HG02678 (cell line): ENCODE results near the gene ATXN10.
"Not testable (repeated sequence)": the region's sequence is repeated elsewhere in the genome, so short reads cannot be mapped to it uniquely, and the experiment has no call there.

Source experiments
- ATAC-seq: cut with Tn5 transposase; IDR thresholded peaks from one replicate; pipeline ENCODE4 v1.9.1; 2021; ENCODE audit warnings: mild to moderate bottlenecking, moderate library complexity; ENCODE audit not compliant: unreplicated experiment

ATXN10 gene

DNA sequence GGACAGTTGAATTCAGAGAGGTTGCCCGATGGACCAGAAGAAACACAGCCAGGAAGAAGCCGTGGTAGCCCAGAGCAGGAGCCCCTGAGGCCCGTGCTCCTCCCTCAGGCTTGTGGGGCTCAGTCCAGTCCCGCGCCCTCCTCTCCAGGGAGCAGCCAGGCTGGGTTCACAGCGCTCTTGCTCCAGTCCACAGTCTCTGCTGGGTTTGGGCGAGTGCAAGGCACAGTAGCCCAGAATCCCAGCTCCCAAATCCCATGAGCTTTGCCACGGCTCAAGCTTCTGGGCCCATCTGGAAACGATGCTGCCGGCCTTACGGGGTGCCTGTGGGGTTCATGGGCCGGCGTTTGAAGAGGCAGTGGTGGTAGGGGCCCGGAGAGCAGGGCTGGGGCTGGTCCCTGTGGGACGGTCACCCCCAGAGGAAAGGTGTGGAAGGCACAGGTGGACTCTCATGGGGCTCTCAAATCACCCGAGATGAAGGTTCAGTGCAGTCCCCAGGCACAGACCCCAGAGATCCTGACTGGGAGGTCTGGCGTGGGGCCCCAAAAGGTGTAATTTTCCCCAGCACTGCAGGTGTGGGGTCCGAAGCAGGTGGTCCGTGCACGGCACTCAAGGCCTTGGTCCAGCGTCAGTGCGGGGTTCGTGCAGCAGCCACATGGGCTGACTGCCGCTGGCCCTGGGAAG lies 30.6 kb upstream of the ATXN10 start:
- ATAC-seq, result no peak

DNA sequence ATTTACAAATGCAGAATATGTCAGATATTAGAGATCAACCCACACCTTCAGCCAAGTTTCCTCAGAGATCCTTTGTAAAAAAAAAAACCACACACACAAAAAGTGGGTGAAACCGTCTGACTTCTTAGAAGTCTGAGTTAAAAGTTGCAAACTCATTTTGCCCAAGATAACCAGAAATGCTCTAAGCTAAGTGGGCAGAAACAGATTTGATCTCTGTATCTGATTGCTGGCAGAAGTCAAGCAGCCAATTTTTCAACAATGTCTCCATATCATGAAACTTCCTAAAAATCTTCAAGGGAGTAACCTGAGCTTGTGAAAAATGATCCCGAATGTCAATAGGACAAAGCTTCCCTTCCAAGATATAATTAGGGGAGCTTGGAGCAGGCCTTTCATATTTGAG lies 28.6 kb upstream of the ATXN10 start:
- ATAC-seq, result no peak

DNA sequence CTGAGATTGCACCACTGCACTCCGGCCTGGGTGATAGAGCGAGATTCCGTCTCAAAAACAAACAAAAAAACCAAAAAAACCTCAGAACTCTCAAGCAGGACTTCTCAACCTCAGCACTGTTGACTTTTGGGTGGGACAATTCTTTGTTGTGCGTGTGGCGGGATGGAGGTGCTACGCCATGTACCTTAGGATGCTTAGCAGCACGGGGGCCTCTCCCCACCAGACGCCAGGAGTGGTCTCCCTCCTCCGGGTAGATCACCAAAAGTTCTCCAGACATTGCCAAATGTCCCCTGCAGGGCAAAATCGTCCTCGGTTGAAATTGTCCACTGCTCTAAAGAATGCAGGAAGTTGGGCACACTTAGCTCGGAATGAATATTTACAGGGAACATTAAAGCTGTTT lies 26.9 kb upstream of the ATXN10 start:
- ATAC-seq, result no peak

DNA sequence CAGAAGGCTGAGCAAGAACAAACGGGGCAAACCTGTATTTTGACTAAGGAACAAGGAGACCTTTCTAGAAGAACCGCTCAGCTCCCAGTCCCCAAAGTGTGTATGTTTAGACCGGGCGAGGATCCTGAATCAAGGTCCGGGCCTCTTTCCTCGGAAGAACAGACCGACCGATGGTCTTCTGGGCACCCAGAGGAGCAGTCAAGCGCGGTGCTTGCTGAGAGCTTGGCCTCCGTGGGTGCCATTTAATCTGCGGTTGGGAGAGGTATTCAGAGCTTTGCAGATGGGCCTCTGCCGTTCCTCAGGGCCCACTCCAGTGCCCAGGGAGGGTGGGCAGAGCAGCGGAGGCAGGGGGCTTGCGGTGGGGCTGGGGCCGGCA lies 26.5 kb upstream of the ATXN10 start:
- no peak for ATAC-seq

DNA sequence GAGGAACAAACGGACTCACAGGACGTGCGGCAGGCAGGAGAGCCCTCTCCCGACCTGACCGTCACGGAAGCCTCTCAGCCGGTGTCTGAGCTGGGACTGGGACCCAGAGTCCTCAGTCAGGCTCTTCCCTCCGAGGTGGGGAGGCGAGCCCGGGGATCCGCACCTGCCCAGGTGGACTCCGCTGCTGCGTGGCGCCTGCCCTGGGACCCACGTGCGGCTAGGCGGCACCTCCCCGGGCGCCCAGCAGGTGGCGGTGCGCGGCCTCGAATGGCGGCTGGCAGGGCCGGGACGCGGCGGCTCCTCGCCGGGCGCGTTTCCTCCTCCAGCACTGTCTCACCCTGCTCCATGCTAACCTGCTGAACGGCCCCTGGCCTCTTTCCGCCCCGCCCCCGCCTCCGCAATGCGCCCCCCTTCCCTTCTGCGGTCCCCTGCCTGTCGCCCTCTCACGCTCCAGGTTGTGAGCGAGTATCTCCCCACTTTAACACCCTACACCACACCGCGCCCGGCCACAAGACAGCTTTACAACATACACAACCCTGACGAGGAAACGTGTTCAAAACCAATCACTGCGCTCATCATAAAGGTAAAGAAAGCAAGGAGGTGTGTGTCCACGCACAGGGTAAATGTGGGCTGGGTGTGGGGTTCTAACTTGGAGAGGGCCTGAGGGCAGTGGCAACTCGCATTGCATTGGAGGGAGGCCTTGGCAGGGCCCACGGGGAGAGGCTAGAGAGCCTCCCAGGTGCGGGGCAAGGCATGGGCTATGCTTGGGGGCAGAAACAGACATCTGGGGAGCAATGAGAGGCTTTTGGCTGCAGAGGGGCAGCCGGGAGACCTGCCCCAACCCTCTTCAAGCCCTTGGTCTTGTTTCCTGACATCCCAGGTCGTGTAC lies 25.9 kb upstream of the ATXN10 start:
- ATAC-seq, result no peak

DNA sequence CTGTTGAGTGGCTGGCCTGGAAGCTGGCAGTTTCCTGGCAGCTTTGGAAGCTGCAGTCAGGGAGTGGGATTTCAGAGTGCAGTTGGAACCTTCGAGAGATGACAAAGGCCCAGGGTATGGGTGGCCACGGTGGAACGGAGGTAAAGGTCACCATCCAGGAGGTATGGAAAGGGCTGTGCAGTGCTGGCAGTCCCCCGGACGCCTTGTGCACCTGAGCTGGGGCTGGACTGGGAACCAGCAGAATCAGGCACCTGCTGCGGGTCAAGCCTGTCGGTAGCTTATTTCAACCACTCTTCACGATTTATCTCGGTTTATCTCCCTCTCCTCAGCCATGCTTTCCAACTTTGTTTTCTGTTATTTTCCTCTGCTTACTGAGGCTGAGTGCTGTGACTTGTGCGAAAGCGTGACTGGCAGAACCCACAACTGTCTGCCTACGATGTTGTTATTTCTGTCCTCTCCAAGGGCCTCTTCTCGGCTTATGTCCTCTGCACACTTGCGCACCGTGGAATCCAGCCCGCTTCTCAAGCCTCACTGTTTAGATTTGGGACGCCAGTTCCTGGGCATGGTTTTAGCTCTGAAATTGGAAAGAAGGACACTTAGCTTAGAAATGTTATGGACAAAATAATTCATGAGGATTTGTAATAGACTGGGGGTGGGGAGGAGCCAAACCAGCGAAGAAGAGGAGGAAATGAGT lies 24.0 kb upstream of the ATXN10 start:
- no peak for ATAC-seq

DNA sequence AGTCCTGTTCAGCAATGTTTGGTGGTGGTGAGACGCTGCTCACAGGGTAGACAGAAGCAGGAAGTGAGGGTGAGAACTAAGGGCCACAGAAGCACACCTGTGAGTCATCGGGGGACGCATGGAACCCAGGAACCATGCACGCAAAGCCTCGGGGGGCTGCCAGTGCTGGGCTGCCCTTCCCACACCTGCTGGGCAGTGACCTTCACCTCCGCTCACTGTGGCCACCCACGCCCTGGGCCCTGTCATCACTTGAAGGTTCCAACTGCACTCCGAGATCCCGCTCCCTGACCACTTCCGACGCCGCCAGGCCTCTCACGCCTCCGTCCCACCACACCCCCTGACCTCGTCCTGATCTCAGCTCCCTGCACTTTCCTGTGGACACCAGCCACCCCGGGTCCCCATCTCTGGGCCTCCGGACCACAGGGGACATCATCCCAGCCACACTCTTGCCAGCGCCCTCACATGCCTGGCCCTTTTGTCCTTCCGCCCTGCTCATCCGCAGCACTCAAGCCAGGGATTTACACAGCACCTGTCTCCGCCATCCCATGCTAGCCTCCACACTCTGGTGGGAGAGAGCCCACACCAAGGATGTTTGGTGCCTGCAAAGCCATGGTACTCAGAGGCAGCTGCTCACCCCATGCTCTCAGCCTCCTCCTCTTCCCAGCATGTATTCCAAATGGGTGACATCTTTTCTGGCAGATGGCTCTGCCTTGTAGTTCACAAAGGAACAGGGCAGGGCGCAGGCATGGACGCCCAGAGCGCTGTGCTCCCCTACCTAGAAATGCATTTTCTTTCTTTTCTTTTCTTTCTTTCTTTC lies 23.1 kb upstream of the ATXN10 start:
- ATAC-seq, result no peak

DNA sequence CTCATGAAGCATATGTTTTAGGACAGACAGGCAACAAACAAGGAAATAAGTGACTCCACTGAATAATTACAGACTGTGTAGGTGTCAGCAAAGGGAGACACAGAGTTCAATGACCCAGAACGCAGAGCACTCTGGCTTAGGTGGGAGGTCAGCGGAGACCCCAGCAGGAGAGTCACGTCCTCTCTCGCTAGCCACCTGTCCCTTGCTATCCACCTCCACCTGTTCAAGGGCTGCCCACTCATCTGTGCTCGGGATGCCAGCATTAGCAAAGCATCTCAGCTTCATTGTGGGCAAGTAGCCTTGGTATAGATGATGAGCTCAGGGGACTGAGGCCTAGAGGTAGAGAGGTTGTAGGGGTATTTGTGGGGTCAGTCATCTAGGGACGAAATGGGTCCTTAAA lies 21.8 kb upstream of the ATXN10 start:
- no peak for ATAC-seq

DNA sequence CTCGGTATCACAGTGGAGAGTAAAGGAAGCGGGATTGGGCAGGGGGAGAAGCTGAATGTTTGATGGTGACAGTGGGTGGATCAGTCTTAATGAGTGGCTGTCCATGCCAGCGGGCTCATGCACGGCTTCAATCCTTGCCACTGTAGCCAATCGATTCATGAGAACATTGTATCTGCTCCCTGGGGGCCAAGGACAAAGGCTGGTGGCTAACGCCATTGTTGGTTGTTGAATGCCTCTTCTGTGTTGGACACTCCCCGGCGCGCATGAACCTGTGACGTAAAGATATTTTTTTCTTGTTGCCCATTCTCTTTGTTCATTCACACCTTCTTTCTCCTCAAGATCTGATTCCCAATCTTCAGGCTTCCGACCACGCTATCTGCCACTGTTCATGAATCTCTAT lies 20.9 kb upstream of the ATXN10 start:
- ATAC-seq, result no peak

DNA sequence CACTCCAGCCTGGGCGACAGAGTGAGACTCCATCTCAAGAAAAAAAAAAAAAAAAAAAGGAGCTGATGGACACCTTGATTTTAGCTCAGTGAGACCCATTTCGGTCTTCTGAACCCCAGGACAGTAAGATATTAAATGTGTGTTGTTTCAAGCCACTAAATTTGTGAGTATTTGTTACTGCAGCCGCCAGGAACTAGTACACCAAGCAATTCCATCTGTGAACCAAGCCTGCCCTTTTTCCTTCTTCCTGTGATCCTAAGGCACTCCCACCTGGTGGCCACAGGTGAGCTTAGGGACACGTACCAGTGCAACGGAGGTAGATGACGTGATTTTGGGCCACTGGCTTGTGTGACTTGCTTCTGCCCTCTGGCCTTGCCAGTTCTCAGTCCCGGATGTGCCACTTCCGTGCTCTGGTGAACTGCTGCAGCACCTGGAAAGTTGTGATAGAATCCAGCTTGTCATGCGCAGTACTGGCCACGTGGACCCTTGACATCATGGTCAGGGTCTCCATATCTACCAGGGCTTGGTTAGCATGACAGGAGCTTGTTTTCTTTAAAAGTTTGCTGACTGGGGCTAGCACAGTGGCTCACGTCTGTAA lies 19.6 kb upstream of the ATXN10 start:
- ATAC-seq, result no peak

DNA sequence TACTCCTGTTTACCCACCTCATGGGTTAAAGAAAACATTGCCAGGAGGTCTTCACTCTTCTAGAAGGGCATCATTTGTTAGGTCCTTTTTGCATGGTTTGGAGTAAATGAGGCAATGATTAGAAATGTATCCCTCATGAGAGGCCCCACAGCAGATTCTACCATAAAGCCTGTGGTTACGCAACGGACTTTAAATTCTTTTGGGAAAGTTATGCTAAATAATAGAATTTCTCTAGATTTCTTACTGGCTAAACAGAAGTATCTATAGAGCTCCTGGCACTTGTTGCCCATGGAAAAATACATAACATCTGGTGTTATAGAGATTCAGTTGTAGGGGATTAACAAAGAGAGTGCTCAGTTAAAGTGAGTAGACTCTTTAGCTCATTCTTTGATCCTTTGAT lies 15.1 kb upstream of the ATXN10 start:
- ATAC-seq, result no peak

DNA sequence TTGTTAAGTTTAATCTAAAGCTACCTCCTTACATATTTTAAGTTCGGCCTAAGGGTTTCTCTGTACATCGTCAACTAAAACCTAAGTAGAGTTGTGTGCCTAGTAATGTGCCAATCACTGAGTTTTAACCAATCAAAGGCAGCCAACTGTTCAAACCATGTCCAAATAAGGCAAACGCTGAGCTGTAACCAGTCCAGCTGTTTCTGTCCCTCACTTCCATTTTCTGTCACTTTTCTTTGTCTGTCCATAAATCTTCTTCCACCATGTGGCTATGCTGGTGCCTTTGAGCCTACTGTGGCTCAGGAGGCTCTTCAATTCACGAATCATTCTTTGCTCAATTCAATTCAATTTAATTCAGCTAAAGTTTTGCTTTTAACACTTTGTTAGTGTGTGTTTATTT lies 13.9 kb upstream of the ATXN10 start:
- no peak for ATAC-seq

DNA sequence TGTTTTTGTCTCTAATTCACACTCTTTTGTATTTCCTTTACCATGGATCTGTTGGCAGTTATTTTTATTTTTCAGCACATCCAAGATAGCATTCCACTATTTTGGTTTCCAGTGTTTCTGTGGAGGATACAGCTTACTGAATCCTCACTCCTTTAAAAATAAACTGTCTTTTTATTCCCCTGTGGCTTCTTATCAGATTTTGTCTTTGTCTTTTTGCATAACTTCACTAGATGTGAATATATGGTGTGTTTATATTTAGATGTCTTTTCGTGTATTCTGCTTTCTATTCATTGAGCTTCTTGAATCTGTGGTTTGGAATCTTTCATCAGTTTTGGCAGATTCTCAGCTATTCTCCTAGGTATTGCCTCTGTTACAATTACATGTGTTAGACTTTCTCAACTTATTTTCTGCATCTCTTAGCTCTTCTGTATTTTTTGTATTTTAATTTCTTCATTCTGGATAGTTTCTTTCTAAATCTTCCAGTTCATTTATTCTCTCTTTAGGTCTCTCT lies 7.4 kb upstream of the ATXN10 start:
- no peak for ATAC-seq

DNA sequence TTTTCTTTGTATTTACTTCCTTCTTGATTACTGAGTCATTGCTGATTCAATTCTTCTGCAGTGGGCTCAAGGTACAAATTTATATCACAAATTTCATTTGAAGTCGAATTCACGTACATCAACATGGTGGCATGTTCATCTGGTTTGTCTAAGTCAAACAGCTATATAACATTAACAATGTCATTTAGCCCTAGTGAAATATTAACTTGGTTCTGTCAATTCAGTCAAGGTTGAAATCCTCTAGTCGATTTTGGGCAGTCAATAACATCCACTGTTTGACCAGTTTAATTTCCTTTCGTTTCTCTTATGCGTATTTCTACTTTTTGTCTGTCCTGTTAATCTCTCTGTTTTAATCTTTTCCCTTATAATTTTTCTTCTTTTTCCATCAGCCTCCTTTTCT lies 4.1 kb upstream of the ATXN10 start:
- no peak for ATAC-seq

DNA sequence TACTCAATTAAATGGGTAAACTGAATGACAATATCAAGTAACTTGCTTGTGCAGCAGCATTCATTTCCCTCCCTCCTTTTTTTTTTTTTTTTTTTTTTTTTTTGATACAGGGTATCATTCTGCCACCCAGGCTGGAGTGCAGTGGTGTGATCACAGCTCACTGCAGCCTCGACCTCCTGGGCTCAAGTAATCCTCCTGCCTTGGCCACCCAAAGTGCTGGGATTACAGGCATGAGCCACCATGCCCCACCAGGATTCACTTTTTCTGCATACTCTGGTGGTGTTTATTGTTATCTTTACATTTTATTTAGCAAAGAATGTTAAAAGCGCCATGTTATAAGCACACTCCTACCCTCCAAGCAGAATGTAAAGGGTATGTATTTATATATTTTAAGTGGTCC lies 1.3 kb upstream of the ATXN10 start:
- ATAC-seq, result not testable (repeated sequence)

DNA sequence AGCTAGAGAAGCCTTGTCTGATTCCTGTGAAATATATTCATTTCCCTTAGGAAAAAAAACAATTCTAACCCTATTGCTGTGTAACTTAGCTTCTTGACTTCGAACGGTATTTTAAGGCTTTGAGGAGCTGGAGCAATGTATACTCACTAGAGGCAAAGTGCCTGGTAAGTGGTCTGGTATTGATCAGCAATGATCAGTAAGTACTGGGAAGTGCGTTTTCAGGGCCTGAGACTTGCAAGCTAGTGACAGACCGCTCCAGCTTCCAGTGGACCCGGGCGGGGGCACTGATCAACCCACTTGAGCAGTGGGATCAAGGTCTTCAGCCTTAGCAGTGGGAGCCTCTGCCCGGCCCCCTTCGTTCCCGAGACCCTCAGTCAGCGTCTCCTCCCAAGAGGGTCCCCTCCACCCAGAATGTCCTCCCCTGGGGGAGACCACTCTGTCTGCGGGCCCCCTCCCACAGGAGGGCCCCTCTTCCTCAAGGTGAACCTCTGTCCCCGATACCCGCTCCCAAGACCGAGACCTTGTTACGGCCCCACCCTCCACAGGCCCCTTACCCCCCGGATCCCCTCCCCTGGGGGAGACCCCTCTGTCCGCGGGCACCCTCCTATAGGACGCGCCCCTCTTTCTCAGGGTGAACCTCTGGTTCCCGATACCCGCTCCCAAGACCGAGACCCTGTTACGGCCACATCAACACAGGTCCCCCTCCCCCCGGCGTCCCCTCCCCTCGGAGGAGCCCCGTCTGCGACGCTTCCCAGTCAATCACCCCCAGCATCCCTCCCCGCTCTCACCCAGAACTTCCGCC lies 452 bp upstream of the ATXN10 start:
- no peak for ATAC-seq

DNA sequence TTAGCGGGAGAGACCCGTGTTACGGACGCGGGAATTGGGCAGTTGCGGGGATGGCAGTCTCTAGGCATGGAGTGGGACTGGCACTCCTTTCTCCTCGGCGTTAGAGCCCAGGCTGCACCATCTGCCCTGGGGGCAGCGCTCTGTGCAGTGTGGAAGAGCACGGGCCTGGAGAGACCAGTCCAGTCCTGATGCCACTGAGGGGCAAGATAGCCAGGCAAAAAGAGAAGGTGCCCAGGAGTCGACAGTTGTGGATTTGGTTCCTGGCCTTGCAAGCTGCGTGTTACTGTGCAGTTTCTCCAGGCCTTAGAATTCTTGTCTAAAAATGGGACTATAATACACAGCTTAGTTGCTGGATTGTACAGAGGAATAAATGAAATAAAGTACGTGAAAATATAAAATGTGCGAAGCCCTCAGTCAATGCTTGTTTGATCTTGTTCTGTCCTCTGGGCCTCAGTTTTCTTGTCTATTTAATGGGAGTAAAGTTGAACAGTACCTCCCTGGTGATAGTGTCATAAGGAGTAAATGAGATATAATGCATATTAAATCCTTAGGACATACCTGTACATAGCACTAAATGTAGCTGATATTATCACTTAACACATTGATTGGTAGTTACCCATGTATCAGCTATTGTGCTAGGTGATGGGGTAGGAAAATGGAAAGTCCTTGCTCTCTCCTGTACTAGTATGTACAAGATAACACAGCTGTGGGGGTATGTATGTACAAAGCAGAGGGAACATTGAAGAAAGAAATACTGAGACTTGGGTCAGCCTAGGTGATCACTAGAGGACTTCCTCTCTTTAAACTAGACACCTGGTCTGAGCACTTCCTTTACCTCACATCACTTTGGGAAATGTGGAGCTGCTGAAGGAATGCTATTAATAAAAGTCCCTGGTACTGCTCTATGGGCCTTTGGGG lies 1.2 kb downstream of the ATXN10 start:
- ATAC-seq, result no peak

DNA sequence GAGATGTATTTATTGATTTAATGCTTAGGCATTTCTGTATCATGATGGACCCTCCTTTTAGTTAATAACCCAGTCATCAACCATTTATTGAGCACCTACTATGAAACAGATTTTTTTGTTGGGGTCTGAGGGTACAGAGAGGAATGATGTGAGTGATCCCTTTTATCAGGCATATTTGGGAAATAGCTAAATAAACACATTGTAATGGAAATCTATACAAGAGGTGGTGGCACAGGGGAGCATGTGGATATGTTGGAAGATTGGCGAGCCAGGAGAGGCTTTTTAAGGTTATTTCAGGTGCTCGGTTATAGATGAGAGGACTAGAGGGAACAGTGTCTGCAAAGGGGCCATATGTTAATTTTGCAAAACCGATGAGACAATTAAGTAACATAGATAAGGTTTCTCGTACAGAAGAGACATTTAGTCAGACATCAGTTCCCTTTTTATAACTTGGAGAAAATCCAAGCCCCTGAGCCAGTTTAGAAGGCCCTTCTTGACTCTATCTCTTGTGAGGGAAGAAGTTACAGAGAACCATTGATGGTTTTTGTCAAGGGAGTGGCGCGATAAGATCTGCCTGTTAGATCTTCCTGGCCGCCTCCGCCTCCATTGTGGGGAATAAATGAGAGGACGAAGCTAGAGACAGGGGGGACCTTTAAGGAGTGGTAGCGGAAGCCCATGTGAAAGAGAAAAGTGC lies 2.0 kb downstream of the ATXN10 start:
- no peak for ATAC-seq
